Osteocyte (in vitro differentiated cells): ENCODE data around the gene TRIM68. TPM values are rescaled to one million over a fixed set of nuclear protein-coding genes. Genes with fewer than 3 reads are reported as not detected.

Experiments used
- DNase-seq: peaks from one replicate; pipeline ENCODE4 v3.0.0; 2021; ENCODE audit warnings: mixed read lengths; ENCODE audit not compliant: unreplicated experiment; ENCODE audit errors: extremely low spot score
- H3K27ac Mint-ChIP-seq: one replicate; pipeline ENCODE4 v1.8.0; 2021; ENCODE audit warnings: mild to moderate bottlenecking, mixed read lengths; ENCODE audit not compliant: unreplicated experiment
- H3K27me3 Mint-ChIP-seq: one replicate; pipeline ENCODE4 v1.8.0; 2021; ENCODE audit warnings: mixed read lengths; ENCODE audit not compliant: unreplicated experiment
- H3K36me3 Mint-ChIP-seq: one replicate; pipeline ENCODE4 v1.8.0; 2021; ENCODE audit warnings: mixed read lengths; ENCODE audit not compliant: unreplicated experiment
- H3K4me1 Mint-ChIP-seq: one replicate; pipeline ENCODE4 v1.8.0; 2021; ENCODE audit warnings: mixed read lengths; ENCODE audit not compliant: unreplicated experiment
- H3K4me3 Mint-ChIP-seq: one replicate; pipeline ENCODE4 v1.8.0; 2021; ENCODE audit warnings: mild to moderate bottlenecking, moderate library complexity, mixed read lengths; ENCODE audit not compliant: unreplicated experiment
- H3K9me3 Mint-ChIP-seq: one replicate; pipeline ENCODE4 v1.8.0; 2021; ENCODE audit warnings: mixed read lengths; ENCODE audit not compliant: unreplicated experiment
- CTCF ChIP-seq: fragments of 200-600 bp; sonication (generic); IDR thresholded peaks from 2 replicates; pipeline ENCODE4 v1.5.0; 2021; ENCODE audit warnings: antibody characterized with exemption, mild to moderate bottlenecking, moderate library complexity
- total RNA-seq: library from RNA; stranded (reverse); gene quantifications from 2 replicates; pipeline ENCODE4 v1.2.1, GENCODE V29; 2021

TRIM68 gene
- total RNA-seq, 1 donor from 2014 or later, result 10.7 TPM

- peaks cover 11% of the 10 kb centered on the region for H3K36me3 Mint-ChIP-seq
- H3K9me3 Mint-ChIP-seq, result peaks cover 2% of the 10 kb centered on the region
- H3K4me1 Mint-ChIP-seq, result peaks cover 29% of the 10 kb centered on the region
- H3K4me3 Mint-ChIP-seq, result peak overlapping the region; percentile 93
- no peaks in the 10 kb centered on the region for H3K27me3 Mint-ChIP-seq
- no peak for DNase-seq
- no peak for TF ChIP-seq CTCF
- peak overlapping the region; percentile 96 for H3K27ac Mint-ChIP-seq
Measured at GRCh38 chr11:4606231-4607015, 1.6 kb downstream of the TRIM68 start.

GRCh38 chr11:4605057-4605456, 3.0 kb downstream of the TRIM68 start:
- H3K27me3 Mint-ChIP-seq, result no peaks in the 10 kb centered on the region
- peaks cover 2% of the 10 kb centered on the region for H3K9me3 Mint-ChIP-seq
- no peak overlapping the region for H3K4me3 Mint-ChIP-seq
- H3K4me1 Mint-ChIP-seq, result peaks cover 24% of the 10 kb centered on the region
- H3K36me3 Mint-ChIP-seq, result peaks cover 22% of the 10 kb centered on the region
- TF ChIP-seq CTCF, result no peak
- no peak for DNase-seq
- no peak overlapping the region for H3K27ac Mint-ChIP-seq

- Mint-ChIP-seq H3K9me3 (no peaks in the 10 kb centered on the region), H3K27me3 (peaks cover 20% of the 10 kb centered on the region), H3K27ac (no peak within 1 kb of the TSS), H3K4me3 (no peak within 1 kb of the TSS), H3K4me1 (no peaks in the 10 kb centered on the region), H3K36me3 (peaks cover 5% of the 10 kb centered on the region)
- TF ChIP-seq CTCF, result no peak
- DNase-seq, result no peak
Measured at GRCh38 chr11:4593739-4594138, 14.3 kb downstream of the TRIM68 start, which contains the start of gene OR52I1. Gene OR52I1 (plus strand): TSS chr11:4594039. CDS start chr11:4594039, 0 bp downstream.

GRCh38 chr11:4589017-4589416, 19.0 kb downstream of the TRIM68 start:
- no peaks in the 10 kb centered on the region for H3K9me3 Mint-ChIP-seq

More at GRCh38 chr11:4589017-4589416, 19.0 kb downstream of the TRIM68 start:
- no peak for DNase-seq
- peaks cover 46% of the 10 kb centered on the region for H3K27me3 Mint-ChIP-seq
- no peaks in the 10 kb centered on the region for H3K36me3 Mint-ChIP-seq
- H3K4me1 Mint-ChIP-seq, result no peaks in the 10 kb centered on the region
- H3K27ac Mint-ChIP-seq, result no peak overlapping the region
- TF ChIP-seq CTCF, result no peak
- no peak overlapping the region for H3K4me3 Mint-ChIP-seq
